NCI-H524 (cell line): ENCODE data around the gene UST.
A peak's percentile ranks its signal among the peaks of the same experiment; 100 is the strongest.
"Not testable (repeated sequence)": the region's sequence is repeated elsewhere in the genome, so short reads cannot be mapped to it uniquely, and the experiment has no call there.

ENCODE experiments used
- DNase-seq, 2 experiments: peaks; one replicate each; lab custom pipeline; 2025; lab: John Stamatoyannopoulos, UW

The UST gene

GRCh38 chr6:149039025-149039424 is 292.2 kb downstream of the UST start:
- not testable (repeated sequence) for DNase-seq

- DNase-seq, result no peak
Measured at GRCh38 chr6:149041953-149042352, 295.1 kb downstream of the UST start.

- peak; percentile 56 to 78 for DNase-seq
Measured at GRCh38 chr6:149043476-149044130, 296.8 kb downstream of the UST start.

GRCh38 chr6:149044528-149044927 is 297.7 kb downstream of the UST start:
- DNase-seq, result no peak

- peak in 1 of 2 experiments; percentile 20 for DNase-seq
Measured at GRCh38 chr6:149045404-149045803, 298.6 kb downstream of the UST start.

GRCh38 chr6:149046164-149046821 is 299.5 kb downstream of the UST start:
- DNase-seq, result no peak

- DNase-seq, result no peak
Measured at GRCh38 chr6:149046822-149047246, 300.0 kb downstream of the UST start.

GRCh38 chr6:149049230-149049629 is 302.4 kb downstream of the UST start:
- DNase-seq, result no peak

GRCh38 chr6:149050160-149050559 is 303.3 kb downstream of the UST start:
- DNase-seq, result no peak

- no peak for DNase-seq
Measured at GRCh38 chr6:149052350-149053106, 305.7 kb downstream of the UST start.

GRCh38 chr6:149053848-149054558 is 307.2 kb downstream of the UST start:
- DNase-seq, result peak; percentile 94 to 95

GRCh38 chr6:149054559-149055194 is 307.8 kb downstream of the UST start:
- DNase-seq, result no peak

GRCh38 chr6:149055195-149055899 is 308.5 kb downstream of the UST start:
- no peak for DNase-seq

GRCh38 chr6:149056777-149057463 is 310.1 kb downstream of the UST start:
- DNase-seq, result peak in 1 of 2 experiments; percentile 21

GRCh38 chr6:149057464-149057840 is 310.6 kb downstream of the UST start:
- no peak for DNase-seq

GRCh38 chr6:149059557-149059956 is 312.7 kb downstream of the UST start:
- no peak for DNase-seq

GRCh38 chr6:149060300-149060984 is 313.6 kb downstream of the UST start:
- DNase-seq, result no peak

- peak; percentile 60 to 79 for DNase-seq
Measured at GRCh38 chr6:149060985-149061760, 314.3 kb downstream of the UST start.

GRCh38 chr6:149061930-149062329 is 315.1 kb downstream of the UST start:
- no peak for DNase-seq
